ENCODE data around the gene STRN4.
"Not testable (repeated sequence)": the region's sequence is repeated elsewhere in the genome, so short reads cannot be mapped to it uniquely, and the experiment has no call there.

STRN4 gene

DNA sequence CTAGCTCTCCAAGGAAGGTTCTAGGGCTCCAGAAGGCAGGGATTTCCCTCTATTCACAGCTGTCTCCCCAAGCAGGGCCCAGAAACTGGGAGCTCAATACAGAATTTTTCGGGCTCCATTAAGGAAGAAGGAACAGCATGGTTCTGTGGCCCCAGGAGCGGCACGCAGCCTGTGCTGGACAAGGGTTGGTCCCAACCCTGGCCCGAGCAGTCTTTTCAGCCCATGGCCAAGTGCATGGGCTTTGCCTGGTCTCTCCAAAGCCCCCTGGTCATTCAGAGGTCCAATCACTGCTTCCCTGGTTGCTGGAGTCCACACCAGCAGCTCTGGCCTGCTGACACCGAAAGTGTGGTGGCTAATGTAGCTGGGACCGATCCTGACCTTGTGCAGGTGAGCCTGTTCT lies 22.8 kb downstream of the STRN4 start:
- DNase-seq: no peak

DNA sequence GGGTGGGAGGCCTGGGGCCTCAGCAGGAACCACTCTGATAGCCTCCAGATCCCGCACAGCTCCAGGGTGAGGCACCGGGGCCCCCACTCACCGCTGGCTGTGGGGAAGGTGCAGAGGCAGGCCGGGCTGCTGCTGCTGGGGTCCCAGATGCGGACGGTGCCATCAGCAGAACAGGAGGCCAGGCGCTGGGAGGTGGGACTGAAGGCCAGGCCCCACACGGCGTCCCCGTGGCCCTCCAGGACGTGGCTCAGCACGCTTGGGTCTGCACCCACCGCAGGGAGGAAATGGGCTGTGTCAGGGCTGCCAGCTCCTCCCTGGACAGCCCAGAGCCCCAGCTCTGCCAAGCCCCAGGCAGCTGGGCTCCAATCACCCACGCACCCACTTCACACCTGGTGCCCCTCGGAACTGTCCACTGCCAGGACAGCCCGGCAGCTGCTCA lies 23.2 kb downstream of the STRN4 start:
- DNase-seq: no peak

DNA sequence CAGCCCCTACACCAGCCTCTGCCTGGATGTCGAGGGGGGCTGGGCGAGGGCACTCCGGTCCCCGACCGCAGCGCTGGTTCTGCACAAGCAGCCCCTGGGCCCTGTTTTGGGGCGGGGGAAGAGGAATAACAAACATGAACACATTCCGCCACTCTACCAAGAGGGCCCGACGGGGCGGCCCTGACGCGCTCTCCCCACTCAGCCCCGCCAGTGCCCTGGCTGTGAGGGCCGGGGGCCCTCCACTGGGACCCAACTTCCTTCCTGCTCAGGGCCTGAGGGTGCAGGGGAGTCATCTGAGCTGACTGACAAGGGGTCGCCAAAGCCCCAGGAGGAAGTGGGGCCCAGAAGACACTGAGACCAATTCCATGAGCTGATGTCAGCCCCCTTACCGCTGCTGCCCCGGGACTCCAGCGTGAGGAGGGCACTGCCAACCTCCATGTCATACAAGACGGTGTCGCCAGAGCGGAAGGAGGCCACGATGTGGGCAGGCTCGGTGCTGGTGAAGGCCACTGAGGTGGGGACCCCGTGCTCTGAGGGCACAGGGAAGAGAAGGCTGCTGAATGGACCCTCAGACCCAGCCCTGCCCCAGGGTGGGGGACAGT lies 23.7 kb downstream of the STRN4 start:
- no peak for DNase-seq

DNA sequence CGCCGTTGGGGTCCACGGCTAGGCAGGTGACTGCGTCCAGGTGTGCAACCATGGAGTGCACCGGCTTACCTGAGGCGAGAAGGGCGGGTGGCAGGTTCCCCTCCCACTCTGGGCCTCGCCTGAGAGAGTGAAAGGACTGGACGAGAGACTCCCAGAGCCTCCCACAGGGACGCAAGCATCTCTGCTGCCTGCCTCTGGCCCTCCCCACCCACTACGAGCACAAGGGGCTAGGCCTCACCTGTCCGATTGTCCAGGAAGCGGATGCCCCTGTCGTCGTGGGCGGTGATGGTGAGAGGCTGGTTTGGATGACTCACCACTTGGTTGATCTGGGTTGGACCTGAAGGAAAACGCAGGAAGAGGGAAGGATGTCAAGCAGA lies 24.3 kb downstream of the STRN4 start:
- no peak for DNase-seq

DNA sequence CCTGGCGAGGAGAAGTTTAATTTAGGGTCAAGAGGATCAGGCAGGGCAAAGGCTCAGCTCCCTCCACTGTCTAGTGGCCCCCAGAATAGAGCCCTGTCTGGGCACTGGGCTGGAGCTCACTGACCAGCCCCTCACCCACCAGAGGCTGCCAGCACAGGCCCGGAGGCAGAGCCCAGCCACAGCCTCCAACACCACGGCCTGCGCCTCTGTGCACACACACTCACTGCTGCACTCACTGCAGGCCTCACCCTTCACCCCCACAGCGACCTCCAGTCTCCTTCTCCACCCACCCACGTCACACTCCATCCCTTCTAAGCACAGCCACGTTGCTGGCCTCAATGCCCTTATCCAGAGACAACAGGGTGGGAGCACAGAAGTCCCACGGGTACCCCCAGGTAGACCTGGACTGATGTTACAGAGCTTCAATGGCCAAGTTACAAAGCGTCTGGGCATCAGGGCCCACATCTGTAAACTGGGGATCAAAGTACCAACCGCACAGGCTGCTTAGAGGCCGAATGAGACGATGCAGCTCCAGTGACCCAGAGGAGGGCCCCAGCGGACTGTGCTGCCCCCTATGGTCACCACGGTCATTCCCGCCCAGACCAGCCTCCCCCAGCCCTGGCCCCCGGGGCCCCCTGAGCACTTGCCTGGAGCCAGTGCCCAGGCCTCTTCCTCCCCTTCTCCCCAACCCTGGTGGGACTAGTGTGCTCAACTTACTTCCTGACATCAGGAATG lies 24.8 kb downstream of the STRN4 start:
- DNase-seq: no peak

DNA sequence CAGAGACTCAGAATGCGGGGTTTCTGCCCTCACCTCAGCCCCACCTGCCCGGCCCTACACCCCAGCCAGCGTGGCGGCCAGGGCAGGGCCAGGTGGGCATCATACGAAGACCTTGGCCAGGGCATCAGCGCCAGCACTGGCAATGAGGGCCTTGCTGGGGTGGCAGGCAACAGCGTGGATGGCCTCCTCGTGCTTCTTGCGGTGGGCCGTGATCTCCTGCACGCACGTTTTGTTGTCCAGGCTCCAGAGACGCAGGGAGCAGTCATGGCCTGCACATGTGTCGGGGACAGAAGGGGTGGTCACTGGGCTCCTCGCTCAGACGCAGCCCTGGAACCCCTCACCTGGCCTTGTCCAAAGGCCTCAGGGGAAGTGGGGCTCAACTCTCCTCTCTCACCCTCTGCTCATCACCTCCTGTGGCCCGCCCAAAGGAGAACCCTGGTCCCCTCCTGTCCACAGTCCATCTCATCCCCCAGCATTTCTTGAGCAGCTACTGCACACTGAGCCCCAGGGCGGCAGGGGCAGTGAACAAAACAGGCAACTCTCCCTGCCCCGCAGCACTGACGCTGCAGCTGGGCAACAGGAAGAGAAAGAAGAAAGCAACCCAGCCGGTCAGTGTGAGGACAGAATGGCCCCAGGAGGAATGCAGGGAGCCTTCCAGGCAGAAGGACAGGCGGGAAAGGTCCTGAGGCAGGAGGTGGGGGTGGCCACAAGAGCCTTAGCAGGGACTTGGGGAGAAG lies 25.6 kb downstream of the STRN4 start:
- no peak for DNase-seq

DNA sequence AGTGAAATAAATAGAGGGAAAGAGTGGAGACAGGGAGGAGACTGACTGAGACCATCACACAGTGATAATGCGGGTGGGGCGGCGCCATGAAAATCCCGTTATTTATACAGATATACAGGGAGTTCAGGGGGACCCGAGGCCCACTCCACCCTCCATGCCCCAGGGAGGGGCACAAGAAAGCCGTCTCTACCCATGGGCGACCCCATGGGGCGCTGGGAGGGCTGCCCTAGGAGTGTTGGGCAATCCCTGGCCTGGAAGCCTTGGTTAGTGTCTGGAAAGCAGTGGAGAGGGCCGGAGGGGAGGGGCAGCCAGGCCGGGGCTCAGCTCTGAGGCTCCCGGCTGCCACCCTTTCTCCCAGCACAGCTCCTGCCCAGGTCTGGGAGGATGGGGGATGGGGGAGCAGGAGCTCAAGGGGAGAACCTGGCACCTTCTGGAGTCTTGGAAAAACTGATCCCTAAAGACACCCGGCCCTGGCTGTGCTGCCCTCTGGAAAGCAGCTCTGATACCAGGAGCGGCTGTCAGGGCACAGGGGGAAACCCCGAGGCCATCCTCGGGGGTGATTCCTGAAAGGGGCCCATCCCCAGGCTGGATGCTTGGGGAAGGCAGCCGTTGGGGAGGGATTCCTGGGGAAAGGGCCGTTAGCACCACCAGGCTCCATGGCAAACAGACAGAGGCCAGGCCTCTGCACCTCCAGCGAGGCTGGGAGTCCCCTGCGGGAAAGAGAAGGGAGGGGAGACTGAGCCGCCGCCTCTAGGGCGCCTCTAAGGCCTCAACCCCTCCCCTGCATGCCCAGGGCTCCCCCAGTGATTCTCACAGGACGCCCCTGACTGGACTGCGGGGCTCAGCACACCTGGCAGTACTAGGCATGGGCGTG lies 26.4 kb downstream of the STRN4 start:
- no peak for DNase-seq

DNA sequence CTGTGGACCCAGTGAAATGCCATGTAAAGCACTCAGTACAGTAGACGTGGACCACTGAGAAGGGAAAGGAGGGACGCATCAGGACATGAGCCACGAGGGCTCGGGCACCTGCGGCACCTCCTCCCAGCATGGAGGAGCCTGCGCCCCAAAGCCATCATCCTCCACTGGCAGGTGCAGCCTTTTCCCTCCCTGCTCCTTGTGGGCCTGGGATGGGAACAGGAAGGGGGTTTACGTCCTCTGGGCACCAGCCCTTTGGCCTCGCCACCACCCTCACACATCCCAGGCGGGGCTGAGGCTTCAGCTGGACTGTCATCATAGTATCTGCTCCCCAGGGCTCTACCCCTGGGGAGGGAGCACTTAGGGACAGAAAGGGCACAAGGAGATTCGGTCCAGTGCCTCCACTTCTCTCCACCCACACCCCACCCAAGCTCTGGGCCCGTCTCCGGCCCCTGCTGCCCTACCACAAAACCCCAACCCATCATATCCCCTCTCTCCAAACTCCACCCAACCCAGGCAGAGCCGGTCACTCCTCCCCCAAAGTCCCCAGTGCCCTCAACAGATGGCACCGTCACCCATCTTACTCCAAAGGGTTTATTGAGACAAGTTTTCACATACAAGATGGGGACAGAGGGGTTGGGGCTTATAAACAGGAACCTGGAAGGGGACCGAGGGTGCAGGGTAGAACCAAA lies 27.2 kb downstream of the STRN4 start:
- no peak for DNase-seq

DNA sequence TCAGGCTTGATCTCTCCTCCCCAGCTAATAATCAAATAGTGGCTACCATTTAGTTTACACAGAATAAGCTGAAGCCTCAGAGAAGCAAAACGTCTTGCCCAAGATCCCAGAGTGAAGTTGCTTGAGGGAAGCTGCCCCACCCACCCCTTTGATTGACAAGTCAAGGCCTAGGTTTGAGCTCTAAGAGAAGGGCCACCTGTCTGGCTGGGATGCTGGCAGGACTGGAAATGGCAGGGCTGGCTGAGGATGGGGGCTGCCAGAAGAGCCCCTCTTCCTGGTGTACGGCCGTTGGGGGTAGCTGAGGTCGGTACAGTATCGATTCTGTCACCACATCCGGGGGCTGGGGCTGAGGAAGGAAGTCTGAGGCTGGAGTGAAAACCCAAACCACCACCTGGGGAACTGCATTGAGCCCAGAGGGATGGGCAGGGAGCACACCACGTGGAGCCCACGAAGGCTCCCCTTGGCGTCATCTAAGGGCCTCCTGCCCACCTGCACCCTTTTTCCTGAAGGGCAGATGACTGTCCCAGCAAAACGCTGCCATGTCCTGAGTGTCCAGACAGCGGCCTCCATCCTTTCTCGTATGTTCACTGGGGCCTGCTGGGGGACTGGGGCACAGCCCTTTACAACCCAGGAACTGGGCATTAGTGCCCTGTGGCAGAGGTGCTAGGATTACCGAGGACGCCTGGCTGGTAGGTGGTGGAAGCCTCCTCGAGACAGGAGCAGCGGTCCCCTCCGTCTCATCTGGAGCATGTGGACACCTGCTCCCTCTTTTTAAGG lies 27.9 kb downstream of the STRN4 start:
- DNase-seq: peak; percentile 8

DNA sequence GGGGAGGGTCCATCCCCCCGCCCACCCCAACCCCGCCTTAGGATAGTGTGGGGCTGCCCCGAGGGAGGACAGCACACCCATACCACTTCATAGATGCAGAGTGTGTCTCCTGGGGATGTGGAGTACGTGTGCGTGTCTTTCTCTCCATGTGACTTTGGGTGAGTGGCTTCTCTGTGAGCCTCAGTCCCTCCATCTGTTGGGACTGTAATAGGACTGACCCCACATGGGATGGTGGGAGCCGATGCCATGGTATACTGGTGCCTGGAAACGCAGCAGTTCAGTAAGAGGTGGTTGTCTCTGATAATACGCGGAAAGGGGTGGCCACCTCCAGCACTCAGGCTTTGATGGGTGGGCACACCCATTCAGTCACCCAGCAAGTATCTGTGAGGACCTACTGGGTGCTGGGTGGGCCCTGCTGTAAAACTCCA lies 28.5 kb downstream of the STRN4 start:
- no peak for DNase-seq

DNA sequence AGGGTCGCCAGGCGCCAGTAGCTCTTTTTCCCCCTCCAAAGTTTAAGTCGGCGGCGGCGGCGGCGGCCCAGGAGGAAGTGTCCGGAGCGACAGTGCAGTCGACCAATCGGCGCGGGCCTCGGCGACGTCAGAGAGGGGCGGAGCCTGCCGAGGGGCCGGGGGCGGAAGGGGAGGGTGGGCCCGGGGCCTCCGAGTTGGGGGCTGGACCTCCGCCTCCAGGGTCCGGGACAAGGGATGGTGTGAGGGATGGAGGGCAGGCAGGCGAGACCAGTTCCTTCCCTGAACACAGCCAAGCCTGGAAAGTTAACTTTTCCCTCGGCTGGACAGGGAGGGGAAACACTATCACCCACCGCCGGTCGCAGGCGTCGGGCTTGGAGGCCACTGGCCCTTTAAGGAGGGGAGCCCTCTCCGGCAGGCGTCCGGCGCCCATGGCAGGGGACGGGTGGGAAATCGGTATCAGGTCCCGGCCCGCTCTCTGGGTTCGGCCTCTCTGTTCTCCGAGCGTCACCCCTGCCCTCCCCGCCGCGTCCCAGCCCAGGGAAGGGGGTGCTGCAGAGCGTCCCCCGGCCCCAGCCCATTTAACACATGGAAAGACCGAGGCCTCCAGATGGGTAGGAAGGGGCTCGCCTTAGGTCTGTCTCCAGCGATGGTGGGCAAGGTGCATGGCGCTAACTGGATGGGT lies 29.1 kb downstream of the STRN4 start, which contains the start of gene PRKD2:
Gene PRKD2 (minus strand): TSS at position 81 of the 682 bp plus-strand sequence. CDS start 744 bp downstream, outside the sequence.
- DNase-seq: peak; percentile 58

DNA sequence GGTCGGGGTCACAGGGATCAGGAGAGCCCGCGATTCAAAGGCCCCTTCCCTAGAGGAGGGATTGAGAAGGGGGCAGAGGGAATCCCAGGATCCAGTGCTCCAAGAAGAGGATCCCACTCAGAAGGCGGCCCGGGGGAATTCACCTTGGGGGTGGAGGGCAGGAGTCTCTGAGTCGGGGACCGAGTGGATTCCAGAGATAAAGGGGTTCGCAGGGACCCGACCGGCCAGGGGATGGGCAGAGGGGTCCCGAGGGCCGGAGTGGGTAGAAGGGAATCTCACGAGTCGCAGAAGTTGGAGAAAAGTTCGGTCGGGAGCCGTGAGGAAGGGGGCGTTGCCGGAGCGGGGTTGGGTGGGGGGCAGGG lies 29.6 kb downstream of the STRN4 start:
- no peak for DNase-seq

DNA sequence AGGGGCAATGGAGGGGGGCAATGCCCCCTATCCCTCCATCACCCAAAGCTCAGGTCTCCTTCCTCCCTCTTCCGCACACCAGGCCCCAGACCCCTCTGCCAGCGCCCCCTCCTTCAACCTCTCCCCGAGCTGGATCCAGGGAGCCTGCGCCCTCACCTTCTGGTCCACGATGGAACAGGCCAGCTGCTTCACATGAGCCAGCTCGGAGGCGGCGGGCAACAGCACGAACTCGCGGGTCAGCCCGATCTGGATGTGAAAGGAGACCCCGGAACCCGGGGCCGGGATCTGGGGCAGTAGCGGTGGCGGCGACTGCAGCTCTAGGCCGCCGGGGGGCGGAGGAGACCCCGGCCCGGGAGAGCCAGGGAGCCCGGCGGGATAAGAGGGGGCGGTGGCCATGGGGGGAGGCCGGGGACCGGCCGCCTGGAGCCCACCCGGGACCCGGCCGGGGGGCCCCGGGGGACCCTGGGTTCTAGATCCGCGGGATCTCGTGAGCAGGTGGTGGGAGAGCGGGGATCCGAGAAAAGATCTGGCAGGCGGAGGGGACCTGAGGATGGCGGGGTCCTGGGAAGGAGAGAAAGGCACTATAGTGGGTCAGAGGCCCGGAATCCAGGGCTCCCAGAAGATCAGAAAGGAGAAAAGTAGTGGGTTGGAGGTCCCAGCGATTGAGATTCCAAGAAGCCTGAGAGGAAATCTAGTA lies 30.1 kb downstream of the STRN4 start:
- peak; percentile 37 for DNase-seq

DNA sequence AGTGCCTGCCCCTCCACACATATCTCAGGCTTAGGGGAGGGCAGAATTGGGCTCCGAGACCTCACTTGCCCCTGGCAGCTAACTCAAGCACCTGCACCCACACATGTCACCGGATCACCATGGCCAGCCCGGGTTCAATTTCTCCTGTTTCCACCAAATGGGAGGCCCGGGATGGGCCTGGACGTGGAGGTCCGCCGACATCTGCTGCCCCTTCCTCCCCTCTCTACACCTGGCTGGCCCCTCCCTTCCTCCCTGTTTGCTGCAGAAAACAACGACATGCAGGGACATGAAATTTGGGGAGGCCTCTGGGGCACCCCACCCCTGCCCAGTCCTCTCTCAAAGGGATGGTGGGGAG lies 30.7 kb downstream of the STRN4 start:
- DNase-seq: peak; percentile 51

DNA sequence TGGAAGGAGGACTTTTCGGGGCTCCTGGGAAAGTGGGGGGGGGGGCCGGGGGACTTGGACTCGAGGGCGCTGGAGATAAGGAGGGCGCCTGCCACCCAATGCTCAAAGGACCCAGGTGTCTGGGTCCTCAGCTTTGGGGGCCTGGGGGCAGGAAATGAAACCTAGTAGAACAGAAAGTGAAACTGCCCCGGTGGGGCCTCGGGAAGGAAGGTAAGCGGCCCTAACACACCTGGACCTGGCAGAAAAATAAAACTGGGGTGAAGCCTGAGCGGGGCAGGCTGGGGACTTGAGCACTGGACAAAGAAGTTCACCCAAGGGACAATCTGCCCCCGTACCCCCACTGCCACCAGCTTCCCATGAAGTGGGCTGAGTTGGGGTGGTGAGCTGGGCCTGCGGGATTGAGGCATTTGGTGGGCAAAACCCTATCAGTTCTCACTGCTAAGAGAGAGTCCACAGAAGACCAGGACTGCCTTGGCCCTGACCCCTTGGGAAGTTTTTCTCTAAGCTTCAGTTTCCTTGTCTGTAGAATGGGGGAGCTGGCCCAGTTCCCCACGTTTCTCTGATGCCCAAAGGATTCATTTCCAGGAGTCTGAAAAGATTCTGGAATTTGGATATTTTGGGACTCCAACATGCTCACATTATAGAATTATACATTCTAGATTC lies 31.7 kb downstream of the STRN4 start:
- DNase-seq: no peak

DNA sequence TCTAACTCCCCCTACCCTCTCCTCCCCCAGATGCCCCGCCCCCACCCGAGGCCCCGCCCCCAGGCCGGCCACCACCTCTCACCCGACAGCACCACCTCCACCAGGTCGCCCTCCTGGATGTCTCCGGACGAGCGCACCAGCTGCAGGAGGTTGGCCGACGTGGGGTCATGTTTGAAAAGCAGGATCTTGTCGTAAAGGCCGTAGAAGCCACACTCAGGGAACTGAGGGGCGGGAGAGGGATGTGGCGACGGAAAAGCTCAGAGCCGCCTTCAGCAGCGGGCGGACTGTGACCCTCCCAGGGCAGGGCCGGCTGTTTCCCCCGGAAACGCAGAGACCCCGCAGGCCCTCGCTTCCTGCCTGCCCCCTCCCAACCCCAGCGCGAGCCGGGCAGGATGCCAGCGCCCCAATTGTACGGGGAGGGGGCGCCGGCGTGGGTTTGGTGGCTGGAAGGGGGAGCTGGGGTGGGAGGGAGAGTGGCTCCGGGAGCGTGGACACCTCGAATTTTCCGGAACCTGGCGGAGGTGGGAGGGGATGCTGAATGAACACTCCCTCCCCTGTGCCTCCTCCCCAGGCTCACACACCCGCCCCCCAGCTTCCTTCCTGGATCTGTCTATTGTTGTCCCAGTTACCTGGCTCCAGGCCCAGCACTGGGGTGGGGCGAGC lies 32.3 kb downstream of the STRN4 start:
- peak; percentile 81 for DNase-seq

DNA sequence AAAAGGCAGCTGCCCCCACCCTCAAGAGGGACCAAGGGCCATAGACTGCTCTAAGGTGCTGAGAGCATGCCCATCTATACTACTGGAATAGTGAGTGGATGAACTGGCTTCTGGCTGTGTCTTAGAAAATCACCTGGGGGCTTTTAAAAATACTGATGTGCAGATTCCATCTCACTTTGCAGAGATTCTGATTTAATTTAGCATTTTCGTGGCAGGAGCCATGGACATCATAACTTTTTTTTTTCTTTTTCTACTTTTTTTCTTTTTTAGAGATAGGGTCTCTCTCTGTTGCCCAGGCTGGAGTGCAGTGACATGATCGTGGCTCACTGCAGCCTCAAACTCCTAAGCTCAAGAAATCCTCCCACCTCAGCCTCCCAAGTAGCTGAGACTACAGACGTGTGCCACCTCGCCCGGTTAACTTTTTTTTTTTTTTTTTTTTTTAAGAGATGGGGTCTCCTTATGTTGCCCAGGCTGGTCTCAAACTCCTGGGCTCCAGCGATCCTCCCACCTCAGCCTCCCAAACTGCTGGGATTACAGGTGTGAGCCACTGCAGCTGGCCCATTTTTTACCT lies 33.4 kb downstream of the STRN4 start:
- not testable (repeated sequence) for DNase-seq

DNA sequence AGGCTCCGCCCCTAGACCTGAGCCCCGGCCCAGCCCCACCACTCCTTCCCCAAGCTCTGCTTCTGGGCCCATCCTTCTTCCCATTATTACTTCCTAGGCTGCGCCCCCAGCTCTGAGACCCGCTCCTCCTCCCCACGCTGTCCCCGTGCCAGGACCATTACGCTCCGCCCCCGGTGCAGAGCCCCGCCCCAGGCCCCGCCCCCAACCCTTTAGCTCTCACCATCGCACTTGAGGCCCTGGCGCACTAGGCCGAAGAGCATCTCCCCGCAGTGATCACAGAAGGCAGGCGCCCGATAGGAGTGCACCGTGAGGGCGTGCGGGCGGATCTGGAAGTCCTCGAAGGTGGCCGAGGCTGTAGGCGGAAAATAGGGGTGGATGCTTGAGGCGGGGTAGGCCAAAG lies 35.6 kb downstream of the STRN4 start:
- no peak for DNase-seq

Measured in NCI-H2171 treated with DMSO at 0.1 percent for 48 hours (cell line).